H1 (cell line): ENCODE results near the gene ENPEP. TPM values are rescaled to one million over a fixed set of nuclear protein-coding genes. Genes with fewer than 3 reads are reported as not detected.

Experiments used
- CTCF ChIA-PET: fragments of 300-600 bp; sonication (Branson Sonifier 250); formaldehyde crosslinking; loops from one replicate; lab custom pipeline; 2021; ENCODE audit not compliant: partially characterized antibody; lab: Charles Lee
- POLR2A ChIA-PET: fragments of 300-600 bp; sonication (Branson Sonifier 250); formaldehyde crosslinking; loops from one replicate; lab custom pipeline; 2021; ENCODE audit warnings: inconsistent platforms; ENCODE audit not compliant: partially characterized antibody; lab: Charles Lee
- DNase-seq, 2 experiments: peaks; one replicate each; pipeline versions ENCODE4 v3.0.0 to v3.0.0-alpha.2; 2010 to 2022; ENCODE audit warnings: low spot score in 2 of 2, low read depth in 1 of 2, mixed read lengths in 1 of 2
- FAIRE-seq: peaks from 2 replicates; lab custom pipeline; 2011; peaks lifted over from hg19 to GRCh38; lab: Jason Lieb, UNC
- H2AFZ ChIP-seq: 2 replicates; pipeline ENCODE4 v1.8.1; 2012; ENCODE audit warnings: low read length, inconsistent platforms
- H2AK5ac ChIP-seq: 2 replicates; pipeline ENCODE4 v1.6.1; 2013; ENCODE audit warnings: low read depth, low read length
- H2BK120ac ChIP-seq: replicated peaks from 2 replicates; pipeline ENCODE3; 2013; ENCODE audit warnings: low read depth, low read length, inconsistent platforms
- H2BK12ac ChIP-seq: 2 replicates; pipeline ENCODE4 v1.6.1; 2013; ENCODE audit warnings: low read depth, low read length
- H2BK15ac ChIP-seq: 2 replicates; pipeline ENCODE4 v1.6.1; 2013; ENCODE audit warnings: low read length
- H2BK20ac ChIP-seq: 2 replicates; pipeline ENCODE4 v1.6.1; 2013; ENCODE audit warnings: low read length
- H2BK5ac ChIP-seq: 2 replicates; pipeline ENCODE4 v1.6.1; 2013; ENCODE audit warnings: low read depth, low read length
- H3K14ac ChIP-seq: 2 replicates; pipeline ENCODE4 v1.6.1; 2013; ENCODE audit warnings: inconsistent platforms; ENCODE audit not compliant: insufficient read length
- H3K18ac ChIP-seq: 2 replicates; pipeline ENCODE4 v1.6.1; 2013; ENCODE audit warnings: low read length; ENCODE audit errors: extremely low read depth
- H3K23ac ChIP-seq: 2 replicates; pipeline ENCODE4 v1.6.1; 2013; ENCODE audit warnings: inconsistent platforms; ENCODE audit not compliant: insufficient read length
- H3K23me2 ChIP-seq: 2 replicates; pipeline ENCODE4 v1.6.1; 2013; ENCODE audit warnings: low read depth, low read length
- H3K27ac ChIP-seq: 2 replicates; pipeline ENCODE4 v1.6.1; 2011; ENCODE audit warnings: low read depth, low read length, inconsistent platforms
- H3K27me3 ChIP-seq, 4 experiments: replicated peaks in 1 of 4; 1 replicate in 1 of 4; 2 replicates in 3 of 4; pipeline versions ENCODE4 v1.6.1 to v1.8.1; 2011 to 2013; ENCODE audit warnings: low read length in 3 of 4, mild to moderate bottlenecking in 3 of 4, inconsistent platforms in 2 of 4, mixed read lengths in 2 of 4, moderate library complexity in 1 of 4; ENCODE audit not compliant: control insufficient read depth in 3 of 4, insufficient read depth in 3 of 4; ENCODE audit errors: extremely low read depth in 1 of 4
- H3K36me3 ChIP-seq, 4 experiments: 2 replicates each; pipeline versions ENCODE4 v1.6.1 to v1.8.1; 2011 to 2013; ENCODE audit warnings: mild to moderate bottlenecking in 4 of 4, low read length in 3 of 4, moderate library complexity in 2 of 4, control low read depth in 1 of 4, inconsistent platforms in 1 of 4; ENCODE audit not compliant: insufficient read depth in 4 of 4, control insufficient read depth in 2 of 4
- H3K4ac ChIP-seq: replicated peaks from 2 replicates; pipeline ENCODE3; 2013; ENCODE audit warnings: low read length, low read depth, mixed read lengths, inconsistent platforms; ENCODE audit not compliant: insufficient read length
- H3K4me1 ChIP-seq, 4 experiments: replicated peaks in 1 of 4; 1 replicate in 1 of 4; 2 replicates in 3 of 4; pipeline versions ENCODE4 v1.6.1 to v1.8.1; 2011 to 2013; ENCODE audit warnings: low read length in 3 of 4, inconsistent platforms in 2 of 4, mixed read lengths in 1 of 4; ENCODE audit not compliant: insufficient read depth in 4 of 4, control insufficient read depth in 3 of 4
- H3K4me2 ChIP-seq, 2 experiments: 2 replicates each; pipeline versions ENCODE4 v1.6.1 to v1.8.1; 2011 to 2013; ENCODE audit warnings: low read depth in 2 of 2, low read length in 2 of 2, control low read depth in 1 of 2, inconsistent platforms in 1 of 2, mild to moderate bottlenecking in 1 of 2; ENCODE audit not compliant: insufficient read depth in 1 of 2
- H3K4me3 ChIP-seq, 4 experiments: fragments of 200-600, 300-600 bp in 1 of 4; sonication (generic), shearing (Covaris generic), sonication (Bioruptor Twin) in 1 of 4; 2 replicates each; pipeline versions ENCODE4 v1.5.1 to v1.8.1; 2011 to 2016; ENCODE audit warnings: low read length in 4 of 4, low read depth in 3 of 4, control low read depth in 2 of 4, inconsistent platforms in 2 of 4, mild to moderate bottlenecking in 2 of 4, mixed read lengths in 1 of 4, moderate library complexity in 1 of 4; ENCODE audit not compliant: insufficient read depth in 2 of 4; ENCODE audit errors: extremely low read depth in 1 of 4
- H3K56ac ChIP-seq: replicated peaks from 2 replicates; pipeline ENCODE3; 2013; ENCODE audit warnings: low read depth, mild to moderate bottlenecking, mixed read lengths, low read length, inconsistent platforms; ENCODE audit not compliant: insufficient read length
- H3K79me1 ChIP-seq: 2 replicates; pipeline ENCODE4 v1.6.1; 2013; ENCODE audit warnings: low read depth, low read length, control low read depth
- H3K79me2 ChIP-seq, 2 experiments: 2 replicates each; pipeline versions ENCODE4 v1.6.1 to v1.8.1; 2012 to 2013; ENCODE audit warnings: low read length in 2 of 2, mild to moderate bottlenecking in 2 of 2, inconsistent platforms in 1 of 2; ENCODE audit not compliant: insufficient read depth in 2 of 2, control insufficient read depth in 1 of 2
- H3K9ac ChIP-seq, 4 experiments: replicated peaks in 1 of 4; 1 replicate in 1 of 4; 2 replicates in 3 of 4; pipeline versions ENCODE4 v1.6.1 to v1.8.1; 2011 to 2013; ENCODE audit warnings: low read depth in 3 of 4, low read length in 3 of 4, control low read depth in 2 of 4, mild to moderate bottlenecking in 2 of 4, moderate library complexity in 2 of 4, inconsistent platforms in 1 of 4; ENCODE audit errors: extremely low read depth in 1 of 4
- H3K9me3 ChIP-seq, 2 experiments: 2 replicates each; pipeline versions ENCODE4 v1.6.1 to v1.8.1; 2012 to 2013; ENCODE audit warnings: mild to moderate bottlenecking in 2 of 2, moderate library complexity in 2 of 2, control low read depth in 1 of 2, inconsistent platforms in 1 of 2, low read depth in 1 of 2, low read length in 1 of 2, mixed read lengths in 1 of 2; ENCODE audit not compliant: insufficient read depth in 2 of 2
- H4K20me1 ChIP-seq, 2 experiments: replicated peaks in 1 of 2; 2 replicates each; pipeline versions ENCODE3 to v1.8.1; 2011 to 2013; ENCODE audit warnings: inconsistent platforms in 2 of 2, low read length in 2 of 2, mild to moderate bottlenecking in 1 of 2; ENCODE audit not compliant: insufficient read depth in 2 of 2, control insufficient read depth in 1 of 2
- H4K5ac ChIP-seq: 2 replicates; pipeline ENCODE4 v1.6.1; 2013; ENCODE audit warnings: low read length, low read depth, mixed read lengths, inconsistent platforms; ENCODE audit not compliant: insufficient read length
- H4K8ac ChIP-seq: 2 replicates; pipeline ENCODE4 v1.8.0; 2013; ENCODE audit warnings: mild to moderate bottlenecking, moderate library complexity, low read length, inconsistent platforms; ENCODE audit not compliant: insufficient read depth; ENCODE audit errors: extremely low read depth
- H4K91ac ChIP-seq: replicated peaks from 2 replicates; pipeline ENCODE3; 2013; ENCODE audit warnings: low read length, mixed read lengths, inconsistent platforms; ENCODE audit not compliant: insufficient read length
- BRCA1 ChIP-seq: IDR thresholded peaks from 2 replicates; pipeline ENCODE4 v1.6.1; 2012; ENCODE audit warnings: low read depth, low read length, improper control_type of control experiment
- EGR1 ChIP-seq: IDR thresholded peaks from 2 replicates; pipeline ENCODE4 v1.6.1; 2011; ENCODE audit warnings: low read depth, low read length, borderline replicate concordance
- GTF2F1 ChIP-seq: IDR thresholded peaks from 2 replicates; pipeline ENCODE4 v1.6.1; 2012; ENCODE audit warnings: low read depth, low read length, improper control_type of control experiment, borderline replicate concordance
- HDAC2 ChIP-seq, 2 experiments: fragments of 300-600 bp in 1 of 2; sonication (generic) in 1 of 2; IDR thresholded peaks; 2 replicates each; pipeline ENCODE4 v1.6.1; 2011 to 2012; ENCODE audit warnings: low read depth in 2 of 2, low read length in 2 of 2, mild to moderate bottlenecking in 2 of 2, moderate library complexity in 2 of 2, borderline replicate concordance in 1 of 2, inconsistent platforms in 1 of 2
- JUND ChIP-seq: IDR thresholded peaks from 2 replicates; pipeline ENCODE4 v1.6.1; 2011; ENCODE audit warnings: mild to moderate bottlenecking, improper control_type of control experiment, low read length
- NRF1 ChIP-seq: IDR thresholded peaks from 2 replicates; pipeline ENCODE4 v1.6.1; 2011; ENCODE audit warnings: mild to moderate bottlenecking, low read depth, low read length, improper control_type of control experiment
- POLR2A ChIP-seq, 2 experiments: IDR thresholded peaks; 1 replicate in 1 of 2; 2 replicates in 1 of 2; pipeline ENCODE4 v1.6.1; 2011; ENCODE audit warnings: low read depth in 2 of 2, low read length in 2 of 2, mild to moderate bottlenecking in 2 of 2; ENCODE audit errors: control extremely low read depth in 1 of 2
- RNF2 ChIP-seq: fragments of 200-900, 300-1000 bp; sonication (generic); IDR thresholded peaks from 2 replicates; pipeline ENCODE4 v1.7.1; 2016; ENCODE audit warnings: borderline replicate concordance, low read depth, mild to moderate bottlenecking, antibody characterized with exemption, low read length; ENCODE audit not compliant: poor library complexity, severe bottlenecking; ENCODE audit errors: missing control alignments
- TCF12 ChIP-seq: IDR thresholded peaks from 2 replicates; pipeline ENCODE4 v1.6.1; 2011; ENCODE audit warnings: low read depth, mild to moderate bottlenecking, low read length
- YY1 ChIP-seq: IDR thresholded peaks from 2 replicates; pipeline ENCODE4 v1.6.1; 2011; ENCODE audit warnings: low read depth, mild to moderate bottlenecking, low read length
- WGBS, 2 experiments: shearing (Covaris generic) in 1 of 2; methylation state at CpG; one replicate each; pipeline versions ENCODE4 v1.1.6 to v1.1.7; 2013 to 2015; ENCODE audit warnings: low lambda C conversion rate in 2 of 2, mixed read lengths in 2 of 2, inconsistent platforms in 1 of 2, low coverage in 1 of 2, missing lambda C conversion rate in 1 of 2; ENCODE audit not compliant: insufficient replicate concordance in 2 of 2, insufficient coverage in 1 of 2, insufficient read length in 1 of 2; ENCODE audit errors: extremely low coverage in 1 of 2, missing lambda C conversion rate in 1 of 2; 5-methylcytosine and 5-hydroxymethylcytosine counted together
- polyA plus RNA-seq, 7 experiments: library from polyadenylated mRNA; depleted of rRNA in 3 of 7; stranded (reverse) in 5 of 7; unstranded in 2 of 7; fragments of >200 nt in 5 of 7; fragments of 200-250 nt in 2 of 7; gene quantifications; 1 replicate in 5 of 7; 2 replicates in 1 of 7; 4 replicates in 1 of 7; pipeline versions ENCODE4 v1.2.1 to v1.2.3, GENCODE V29; 2011 to 2013; ENCODE audit warnings: missing spikeins in 2 of 7, mixed read lengths in 2 of 7
- total RNA-seq: library from RNA; stranded (reverse); fragmentation: NEBNext Ultra II Directional; extraction: Animal tissue kit (Norgen Biotek cat#: 25700); gene quantifications from 2 replicates; pipeline ENCODE4 v1.2.1, GENCODE V29; 2021
- TF ChIP-seq, protein P1 (sequence below): IDR thresholded peaks from 2 replicates; pipeline ENCODE4 v1.6.1; 2011; ENCODE audit warnings: low read length, improper control_type of control experiment

Gene ENPEP
- total and polyA plus RNA-seq, 2 of the 8 experiments (the other 6 are each of a cell fraction or from before 2014, with no cell fraction given) = 0.09 to 0.61 TPM

DNA sequence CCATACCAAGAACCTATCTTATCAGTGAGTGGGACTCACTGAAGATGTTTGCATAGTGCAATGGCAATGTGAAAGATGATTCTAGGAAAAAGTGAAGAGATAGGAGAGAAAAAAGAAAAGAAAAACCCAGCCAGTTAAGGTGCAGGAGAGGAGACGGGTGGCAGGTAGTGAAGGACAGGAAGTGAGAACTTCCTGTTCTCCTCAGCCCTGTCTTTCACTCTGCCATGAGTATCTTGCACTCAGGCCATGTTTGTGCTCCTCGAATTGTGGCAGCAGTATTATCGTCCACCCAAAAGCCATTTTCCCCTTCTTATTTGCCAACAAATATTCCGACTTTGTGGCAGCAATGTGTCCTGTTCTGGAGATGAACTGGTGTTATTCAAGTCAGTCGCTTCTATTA, 8.6 kb upstream of the ENPEP start:
- Histone ChIP-seq H4K8ac (no peak overlapping the region), H4K91ac (no peak overlapping the region), H4K20me1 (no peaks in the 10 kb centered on the region), H3K23ac (no peak overlapping the region), H3K4me2 (no peak overlapping the region), H3K4ac (no peak overlapping the region), H3K23me2 (no peaks in the 10 kb centered on the region), H2BK5ac (no peak overlapping the region), H3K14ac (no peak overlapping the region), H2BK120ac (no peak overlapping the region), H3K27ac (no peak overlapping the region), H2BK20ac (no peak overlapping the region), H3K4me1 (peaks cover 0 to 2% (median under 1%) of the 10 kb centered on the region in 4 experiments; a peak in 4 of 7 replicates), H3K56ac (no peak overlapping the region), H2BK12ac (no peak overlapping the region), H3K4me3 (no peak overlapping the region), H2AK5ac (no peak overlapping the region), H3K9me3 (peaks cover 3% of the 10 kb centered on the region in 2 experiments; a peak in 1 of 4 replicates), H2BK15ac (no peak overlapping the region), H4K5ac (no peak overlapping the region), H3K9ac (no peak overlapping the region), H3K79me2 (no peaks in the 10 kb centered on the region), H3K36me3 (no peaks in the 10 kb centered on the region), H3K27me3 (no peaks in the 10 kb centered on the region), H2AFZ (no peak overlapping the region), H3K79me1 (no peaks in the 10 kb centered on the region), H3K18ac (no peak overlapping the region)
- DNase-seq = no peak
- no peak for TF ChIP-seq EGR1
- no peak for TF ChIP-seq POLR2A (IDR thresholded peaks at IDR 0.05; ENCODE audit: control extremely low read depth in 1 of 2, low read depth in 2 of 2, low read length in 2 of 2)
- TF ChIP-seq NRF1 = no peak
- TF ChIP-seq, protein P1, sequence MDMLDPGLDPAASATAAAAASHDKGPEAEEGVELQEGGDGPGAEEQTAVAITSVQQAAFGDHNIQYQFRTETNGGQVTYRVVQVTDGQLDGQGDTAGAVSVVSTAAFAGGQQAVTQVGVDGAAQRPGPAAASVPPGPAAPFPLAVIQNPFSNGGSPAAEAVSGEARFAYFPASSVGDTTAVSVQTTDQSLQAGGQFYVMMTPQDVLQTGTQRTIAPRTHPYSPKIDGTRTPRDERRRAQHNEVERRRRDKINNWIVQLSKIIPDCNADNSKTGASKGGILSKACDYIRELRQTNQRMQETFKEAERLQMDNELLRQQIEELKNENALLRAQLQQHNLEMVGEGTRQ = no peak
- TF ChIP-seq YY1 = no peak
- no peak for TF ChIP-seq TCF12
- TF ChIP-seq HDAC2 (IDR thresholded peaks at IDR 0.05; ENCODE audit: borderline replicate concordance in 1 of 2, low read depth in 2 of 2, low read length in 2 of 2) = no peak
- no peak for TF ChIP-seq GTF2F1
- no peak for TF ChIP-seq BRCA1
- no peak for TF ChIP-seq RNF2
- TF ChIP-seq JUND = no peak
- FAIRE-seq = no peak
- 95% methylated on average over 5 of the region's 5 CpGs; no CpG with 5 or more reads in 1 of the 2 experiments for WGBS, 2 experiments
- ChIA-PET CTCF (interaction anchor here (0.9 to 1.7 kb wide), 3 partner anchors 13 to 51 kb away, joined by 3 to 5 read pairs (median 4); no protein-coding TSS in a partner anchor), POLR2A (interaction anchor here (1.7 kb wide), 1 partner anchor 56 kb away, joined by 4 read pairs; no protein-coding TSS in a partner anchor)
